Hepatocyte (in vitro differentiated cells): ENCODE data around the gene DOCK3.

Experiments used
- EZH2 ChIP-seq: fragments of 200-600 bp; sonication (generic); IDR thresholded peaks from 2 replicates; pipeline ENCODE4 v1.6.1; 2016; ENCODE audit warnings: antibody characterized with exemption, mild to moderate bottlenecking, borderline replicate concordance
- EZH2phosphoT487 ChIP-seq: fragments of 200-600 bp; sonication (generic); IDR thresholded peaks from one replicate; pipeline ENCODE4 v1.6.1; 2018; ENCODE audit warnings: antibody characterized with exemption, mild to moderate bottlenecking, low read depth, moderate library complexity; ENCODE audit not compliant: unreplicated experiment, severe bottlenecking
- TF ChIP-seq, protein P1 (sequence below): fragments of 200-600 bp; sonication (generic); IDR thresholded peaks from 2 replicates; pipeline ENCODE4 v1.5.1; 2016; ENCODE audit warnings: antibody characterized with exemption, mild to moderate bottlenecking; ENCODE audit not compliant: poor library complexity

DNA sequence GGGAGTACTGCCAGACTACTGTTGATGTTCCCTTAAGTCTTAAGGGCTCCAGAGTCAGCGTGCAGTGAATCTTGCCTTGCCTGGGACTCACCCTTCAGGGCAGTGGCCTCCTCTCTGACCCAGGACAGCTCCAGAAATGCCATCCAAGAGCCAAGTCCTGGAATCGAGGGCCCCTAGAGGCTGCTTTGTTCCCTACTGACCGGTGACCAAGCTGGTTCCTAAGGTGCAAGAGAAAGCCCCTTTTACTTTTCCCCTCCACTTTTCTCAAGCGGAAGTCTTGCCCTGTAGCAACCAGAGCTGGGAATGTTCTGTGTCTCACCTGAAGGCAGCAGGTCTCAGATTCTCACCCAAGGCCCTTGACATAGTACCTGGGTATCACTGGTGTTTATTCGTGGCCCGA is 238.0 kb downstream of the DOCK3 start:
- TF ChIP-seq, protein P1, sequence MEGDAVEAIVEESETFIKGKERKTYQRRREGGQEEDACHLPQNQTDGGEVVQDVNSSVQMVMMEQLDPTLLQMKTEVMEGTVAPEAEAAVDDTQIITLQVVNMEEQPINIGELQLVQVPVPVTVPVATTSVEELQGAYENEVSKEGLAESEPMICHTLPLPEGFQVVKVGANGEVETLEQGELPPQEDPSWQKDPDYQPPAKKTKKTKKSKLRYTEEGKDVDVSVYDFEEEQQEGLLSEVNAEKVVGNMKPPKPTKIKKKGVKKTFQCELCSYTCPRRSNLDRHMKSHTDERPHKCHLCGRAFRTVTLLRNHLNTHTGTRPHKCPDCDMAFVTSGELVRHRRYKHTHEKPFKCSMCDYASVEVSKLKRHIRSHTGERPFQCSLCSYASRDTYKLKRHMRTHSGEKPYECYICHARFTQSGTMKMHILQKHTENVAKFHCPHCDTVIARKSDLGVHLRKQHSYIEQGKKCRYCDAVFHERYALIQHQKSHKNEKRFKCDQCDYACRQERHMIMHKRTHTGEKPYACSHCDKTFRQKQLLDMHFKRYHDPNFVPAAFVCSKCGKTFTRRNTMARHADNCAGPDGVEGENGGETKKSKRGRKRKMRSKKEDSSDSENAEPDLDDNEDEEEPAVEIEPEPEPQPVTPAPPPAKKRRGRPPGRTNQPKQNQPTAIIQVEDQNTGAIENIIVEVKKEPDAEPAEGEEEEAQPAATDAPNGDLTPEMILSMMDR, result no peak
- TF ChIP-seq EZH2 (no peak), EZH2phosphoT487 (no peak)
